NCI-H1092 treated with DMSO at 0.1 percent for 48 hours (cell line): ENCODE measurements around the gene DYNC1H1.
A peak's percentile ranks its signal among the peaks of the same experiment; 100 is the strongest.
"Not testable (repeated sequence)": the region's sequence is repeated elsewhere in the genome, so short reads cannot be mapped to it uniquely, and the experiment has no call there.

ENCODE experiments used
- DNase-seq: peaks from one replicate; lab custom pipeline; 2025; lab: John Stamatoyannopoulos, UW

The DYNC1H1 gene

DNA sequence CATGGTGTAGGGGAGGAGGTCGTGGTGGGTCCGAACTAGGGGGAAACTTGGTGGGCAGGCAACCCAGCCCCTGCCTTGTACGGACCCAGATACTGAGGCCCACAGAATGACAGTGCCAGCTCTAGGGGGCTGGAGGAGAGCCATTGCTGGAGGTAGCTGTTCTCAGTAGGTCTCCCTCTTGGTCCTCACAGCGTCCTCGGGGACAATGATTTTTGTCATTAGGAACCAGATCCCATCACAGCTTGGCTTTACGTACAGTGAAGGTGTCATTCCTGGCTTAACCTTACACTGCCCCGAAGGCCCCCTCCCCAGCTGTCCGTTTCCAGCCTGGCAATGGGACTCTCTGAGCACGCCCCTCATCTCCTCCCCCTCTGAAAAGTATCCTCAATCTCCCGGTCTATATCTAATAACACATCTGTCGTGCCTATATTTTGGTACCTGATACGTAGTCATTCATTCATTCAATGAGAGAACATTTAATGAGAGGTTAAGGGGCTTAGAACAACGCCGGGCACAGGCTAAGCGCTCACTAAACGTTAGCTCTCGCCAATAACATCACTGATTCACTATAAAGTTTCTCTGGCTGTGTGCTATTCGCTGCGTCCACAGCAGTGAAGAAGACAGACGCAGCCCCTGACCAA is 597 bp upstream of the DYNC1H1 start:
- DNase-seq, result no peak

DNA sequence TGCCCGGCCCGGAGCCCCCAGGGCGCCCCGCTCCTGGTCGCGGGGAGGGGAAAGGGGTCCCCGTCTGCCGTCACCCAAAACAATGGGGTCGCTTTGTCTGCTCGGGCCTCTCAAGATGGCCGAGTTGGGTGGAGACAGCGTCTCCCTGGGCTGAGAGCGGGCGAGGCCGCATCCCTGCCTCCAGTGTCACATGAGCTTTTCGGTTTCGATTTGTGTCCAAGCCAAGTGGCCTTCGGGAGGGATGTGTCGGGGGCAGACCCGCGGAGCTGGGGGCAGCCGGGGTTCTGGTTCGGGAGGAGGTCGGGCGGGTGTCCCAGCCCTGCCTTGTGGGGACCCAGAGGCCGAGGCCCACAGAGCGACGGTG is 790 bp downstream of the DYNC1H1 start:
- DNase-seq, result peak; percentile 41

DNA sequence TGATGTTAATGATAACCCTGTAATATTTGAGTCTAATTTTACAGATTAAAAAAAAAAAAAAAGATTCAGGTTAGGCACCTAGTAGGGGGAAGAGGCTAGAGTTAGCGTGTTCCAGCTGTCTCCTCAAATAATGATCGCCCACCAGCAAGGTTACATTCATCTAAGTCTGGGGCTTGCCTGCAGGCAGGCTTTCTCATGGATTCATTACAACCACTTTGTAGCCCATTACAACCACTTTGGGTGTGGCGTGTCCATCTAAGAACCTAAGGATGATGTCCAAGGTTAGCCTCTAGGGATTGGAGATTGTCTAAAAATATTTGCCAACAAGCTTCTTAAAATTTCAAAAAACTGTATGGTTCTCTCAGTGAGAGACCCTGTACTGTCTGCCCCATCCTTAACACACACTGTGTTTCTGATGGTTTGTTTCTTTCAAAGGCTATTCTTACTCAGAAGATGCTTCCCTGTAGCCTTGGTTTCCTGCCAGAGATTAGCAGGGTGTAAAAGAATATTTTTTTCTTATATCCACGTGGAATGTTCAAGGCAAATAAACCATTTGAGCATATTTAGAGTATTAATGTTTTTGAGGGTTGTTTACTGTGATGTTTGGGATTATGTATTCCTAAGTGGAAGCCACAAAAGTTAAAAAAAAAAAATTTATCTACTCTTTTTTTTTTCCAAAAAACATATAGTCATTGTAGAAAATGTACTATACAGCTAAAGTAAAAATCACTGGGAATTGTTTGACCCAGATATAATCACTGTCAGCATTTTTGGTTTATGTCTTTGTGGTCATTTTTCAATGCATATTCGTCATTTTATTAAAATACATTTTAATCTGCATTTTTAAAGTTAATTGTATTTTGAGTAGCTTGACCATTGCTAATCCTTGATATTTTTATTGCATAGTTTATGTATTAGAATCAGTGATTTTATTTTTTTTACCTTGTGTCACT is 1.7 kb downstream of the DYNC1H1 start:
- DNase-seq, result peak; percentile 10

DNA sequence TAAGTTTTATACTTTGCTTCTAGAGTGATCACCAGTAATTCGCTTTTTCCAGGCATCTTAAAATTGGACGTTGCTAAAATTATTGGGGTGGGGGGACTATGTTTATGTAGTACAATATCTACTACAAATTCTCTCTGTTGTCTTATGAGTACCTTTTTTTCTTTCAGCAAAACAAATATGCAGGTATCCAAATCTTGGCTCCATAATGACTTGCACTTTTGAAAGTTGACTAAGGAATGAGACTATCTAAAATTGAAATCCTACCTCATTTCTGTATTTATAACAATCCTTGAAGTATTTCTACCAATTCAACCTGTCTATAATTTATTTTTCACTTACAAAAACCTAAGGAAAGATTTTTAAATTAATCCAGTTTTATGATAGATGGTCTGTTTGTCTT is 2.4 kb downstream of the DYNC1H1 start:
- no peak for DNase-seq

DNA sequence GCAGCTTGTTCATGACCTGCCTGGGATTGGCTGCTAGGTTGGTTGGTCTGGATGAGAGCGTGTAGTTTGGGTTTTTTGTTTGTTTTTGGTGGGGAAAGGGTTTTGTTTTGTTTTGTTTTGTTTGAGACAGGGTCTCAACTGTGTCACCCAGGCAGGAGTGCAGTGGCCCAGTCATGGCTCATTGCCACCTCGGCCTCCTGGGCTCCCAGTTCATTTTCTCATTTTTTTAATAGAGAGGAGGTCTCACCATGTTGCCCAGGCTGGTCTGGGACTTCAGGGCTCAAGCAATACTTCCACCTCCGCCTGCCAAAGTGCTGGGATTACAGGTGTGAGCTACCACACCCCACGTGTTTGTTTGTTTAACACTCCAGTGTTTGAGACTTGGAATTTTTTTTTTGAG is 3.8 kb downstream of the DYNC1H1 start:
- DNase-seq, result no peak

DNA sequence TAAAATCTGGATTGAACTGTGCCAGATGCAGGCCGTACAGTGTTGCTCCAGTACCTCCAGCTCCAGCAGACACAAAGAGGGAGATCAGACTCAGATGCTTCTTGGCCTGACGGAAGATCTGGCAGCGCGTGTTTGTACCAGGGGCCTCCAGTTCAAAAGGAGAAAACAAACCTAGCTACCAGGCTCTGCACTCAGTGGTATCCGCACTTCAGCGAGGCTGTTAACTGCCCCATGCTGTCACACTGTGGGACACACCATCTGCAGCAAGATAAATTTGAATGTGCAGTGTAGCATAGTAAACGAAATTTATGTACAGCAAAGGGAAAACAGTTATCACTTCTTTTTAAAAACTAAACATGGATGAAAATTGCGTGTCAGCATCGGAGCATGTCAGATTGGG is 5.1 kb downstream of the DYNC1H1 start:
- DNase-seq, result no peak

DNA sequence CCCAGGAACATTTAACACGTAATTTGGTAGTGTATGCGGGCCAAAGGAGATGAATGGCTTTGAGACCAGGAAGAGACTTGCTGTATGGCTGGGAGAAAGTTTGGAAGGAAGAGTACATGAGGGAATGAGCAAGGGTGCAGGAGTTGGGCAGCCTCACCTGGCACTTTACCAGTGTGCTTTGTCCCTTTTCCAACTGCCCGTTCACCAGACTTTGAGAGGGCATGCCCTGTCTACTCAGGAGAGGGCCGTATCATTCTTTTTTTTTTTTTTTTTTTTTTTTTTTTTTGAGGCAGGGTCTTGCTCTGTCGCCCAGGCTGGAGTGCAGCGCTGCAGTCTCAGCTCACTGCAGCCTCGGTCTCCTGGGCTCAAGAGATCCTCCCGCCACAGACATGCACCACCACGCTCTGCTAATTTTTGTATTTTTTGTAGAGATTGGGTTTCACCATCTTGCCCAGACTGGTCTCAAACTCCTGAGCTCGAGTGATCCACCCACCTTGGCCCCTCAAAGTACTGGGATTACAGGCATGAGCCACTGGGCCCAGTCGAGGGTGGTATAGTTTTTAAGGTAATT is 6.5 kb downstream of the DYNC1H1 start:
- no peak for DNase-seq

DNA sequence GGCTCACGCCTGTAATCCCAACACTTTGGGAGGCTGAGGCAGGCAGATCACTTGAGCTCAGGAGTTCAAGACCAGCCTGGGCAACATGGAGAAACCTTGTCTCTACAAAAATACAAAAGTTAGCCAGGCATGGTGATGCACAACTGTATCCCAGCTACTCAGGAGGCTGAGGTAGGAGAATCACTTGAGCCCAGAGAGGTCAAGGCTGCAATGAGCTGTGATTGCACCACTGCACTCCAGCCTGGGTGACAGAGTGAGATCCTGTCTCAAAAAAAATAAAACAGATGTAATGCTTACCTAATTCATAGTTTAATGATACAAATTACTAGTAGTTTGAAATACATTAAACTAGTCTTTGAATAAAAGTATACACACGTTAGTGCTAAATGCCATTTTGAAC is 7.1 kb downstream of the DYNC1H1 start:
- DNase-seq, result not testable (repeated sequence)

DNA sequence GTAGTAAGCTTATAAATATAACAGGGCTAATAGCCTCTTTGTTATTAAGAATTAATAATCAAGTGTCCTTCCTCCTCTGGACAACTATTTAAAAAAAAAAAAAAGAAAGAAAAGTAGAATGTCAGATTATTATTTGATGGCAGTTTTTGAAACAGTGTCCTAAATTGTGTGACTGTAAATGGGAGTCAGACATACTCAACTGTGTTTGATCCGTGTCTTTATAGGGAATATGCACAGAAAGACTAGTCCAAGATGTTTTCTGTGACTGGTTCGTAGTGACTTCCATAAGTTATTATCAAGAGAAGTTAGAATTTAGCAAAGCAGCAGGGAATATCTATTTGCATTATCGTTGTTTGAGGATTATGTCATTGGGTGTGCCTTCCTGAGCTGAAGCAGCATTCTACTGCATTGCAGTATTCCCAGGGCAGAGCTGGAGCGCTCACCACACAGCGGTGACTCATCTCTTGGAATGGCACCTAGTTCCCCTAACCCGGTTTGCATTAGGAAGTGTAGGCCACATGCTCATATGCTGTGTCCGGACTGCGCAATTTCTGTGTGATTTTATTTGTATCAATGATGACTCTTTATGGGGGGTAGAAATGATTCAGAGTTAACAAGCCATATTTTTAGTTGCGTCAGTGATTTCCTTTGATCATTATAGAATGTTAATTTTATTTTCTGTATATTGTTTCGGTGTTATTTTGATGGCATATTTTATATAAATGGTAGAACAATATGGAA is 7.9 kb downstream of the DYNC1H1 start:
- DNase-seq, result no peak

DNA sequence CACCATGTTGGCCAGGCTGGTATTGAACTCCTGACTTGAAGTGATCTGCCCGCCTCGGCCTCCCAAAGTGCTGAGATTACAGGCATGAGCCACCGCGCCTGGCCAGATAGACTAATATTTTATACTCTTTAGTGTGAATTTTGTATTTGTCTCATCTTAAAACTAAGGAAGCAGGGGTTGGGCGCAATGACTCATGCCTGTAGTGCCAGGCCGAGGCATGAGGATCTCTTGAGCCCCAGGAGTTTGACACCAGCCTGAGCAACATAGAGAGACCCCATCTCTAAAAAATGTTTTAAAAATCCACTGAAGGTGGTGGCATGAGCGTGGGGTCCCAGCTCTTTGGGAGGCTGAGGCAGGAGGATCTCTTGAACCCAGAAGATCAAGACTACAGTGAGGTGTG is 9.0 kb downstream of the DYNC1H1 start:
- DNase-seq, result no peak

DNA sequence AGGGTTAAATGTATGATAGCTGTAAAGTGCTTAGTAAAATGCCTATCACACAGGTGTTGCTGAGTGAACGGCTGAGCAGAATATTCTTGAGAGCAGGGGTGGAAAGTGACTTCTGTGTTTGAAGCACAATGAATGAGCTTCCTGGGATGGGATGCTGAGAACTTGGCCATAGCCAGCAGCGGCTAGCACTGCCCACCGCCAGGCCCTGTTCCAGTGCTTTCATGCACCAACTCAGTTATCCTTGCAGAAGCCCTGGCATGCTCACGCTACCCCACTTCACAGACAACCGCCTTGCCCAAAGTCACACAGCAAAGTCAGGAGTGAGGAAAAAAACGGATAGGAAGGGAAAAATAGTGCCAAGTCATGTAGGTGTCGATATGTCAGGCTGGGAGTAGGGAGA is 10.9 kb downstream of the DYNC1H1 start:
- no peak for DNase-seq

DNA sequence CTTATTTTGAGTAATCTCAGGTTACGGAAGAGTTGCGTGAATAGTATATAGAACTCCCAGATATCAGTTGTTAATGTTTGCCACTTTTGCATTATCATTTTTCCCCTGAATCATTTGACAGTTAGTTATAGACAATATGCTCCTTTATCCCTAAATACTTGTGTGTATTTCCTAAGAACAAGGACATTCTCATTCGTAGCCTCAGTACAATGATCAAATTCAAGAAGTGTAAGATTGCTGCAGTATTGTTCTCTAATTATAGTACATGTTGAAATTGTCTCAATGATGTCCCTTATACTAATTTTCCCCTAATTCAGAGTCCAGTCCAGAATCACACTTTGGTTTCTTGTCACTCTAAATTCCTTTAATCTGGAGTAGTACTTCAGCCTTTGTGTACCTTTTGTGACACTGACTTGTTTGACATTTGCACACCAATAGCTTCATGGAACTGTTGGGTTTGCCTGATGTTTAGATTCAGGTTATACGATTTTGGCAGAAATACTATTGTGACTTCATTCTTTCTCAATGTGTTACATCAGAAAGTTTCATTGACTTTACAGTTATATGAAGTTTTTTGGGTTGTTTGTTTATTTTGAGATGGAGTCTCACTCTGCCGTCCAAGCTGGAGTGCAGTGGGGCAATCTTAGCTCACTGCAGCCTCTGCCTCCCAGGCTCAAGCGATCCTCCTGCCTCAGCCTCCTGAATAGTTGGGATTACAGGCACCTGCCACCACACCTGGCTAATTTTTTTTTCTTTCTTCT is 13.1 kb downstream of the DYNC1H1 start:
- DNase-seq, result no peak

DNA sequence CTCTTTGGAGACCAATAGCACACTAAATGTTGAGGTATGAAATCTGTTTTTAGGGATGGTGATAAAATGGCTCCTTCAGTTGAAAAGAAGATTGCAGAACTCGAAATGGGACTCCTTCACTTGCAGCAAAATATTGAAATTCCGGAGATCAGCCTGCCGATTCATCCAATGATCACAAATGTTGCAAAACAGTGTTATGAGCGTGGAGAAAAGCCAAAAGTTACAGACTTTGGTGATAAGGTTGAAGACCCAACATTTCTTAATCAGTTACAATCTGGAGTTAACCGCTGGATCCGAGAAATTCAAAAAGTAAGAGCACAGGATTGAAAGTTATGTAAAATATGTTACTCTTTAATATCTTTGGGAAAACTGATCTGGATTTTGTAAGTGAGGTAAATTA is 15.3 kb downstream of the DYNC1H1 start:
- DNase-seq, result no peak

DNA sequence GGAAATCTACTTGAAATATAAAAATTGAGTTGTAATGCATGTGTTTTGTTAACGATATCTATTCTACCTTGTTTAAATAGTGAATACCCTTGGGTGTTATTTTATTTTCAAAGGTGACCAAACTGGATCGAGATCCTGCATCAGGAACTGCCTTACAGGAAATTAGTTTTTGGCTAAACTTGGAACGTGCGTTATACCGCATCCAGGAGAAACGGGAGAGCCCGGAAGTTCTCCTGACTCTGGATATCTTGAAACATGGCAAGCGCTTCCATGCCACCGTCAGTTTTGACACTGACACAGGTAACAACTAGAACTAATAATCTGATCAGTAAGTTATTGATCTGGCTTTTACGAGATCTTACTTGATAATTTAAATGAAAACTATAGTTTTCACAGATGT is 15.9 kb downstream of the DYNC1H1 start:
- no peak for DNase-seq

DNA sequence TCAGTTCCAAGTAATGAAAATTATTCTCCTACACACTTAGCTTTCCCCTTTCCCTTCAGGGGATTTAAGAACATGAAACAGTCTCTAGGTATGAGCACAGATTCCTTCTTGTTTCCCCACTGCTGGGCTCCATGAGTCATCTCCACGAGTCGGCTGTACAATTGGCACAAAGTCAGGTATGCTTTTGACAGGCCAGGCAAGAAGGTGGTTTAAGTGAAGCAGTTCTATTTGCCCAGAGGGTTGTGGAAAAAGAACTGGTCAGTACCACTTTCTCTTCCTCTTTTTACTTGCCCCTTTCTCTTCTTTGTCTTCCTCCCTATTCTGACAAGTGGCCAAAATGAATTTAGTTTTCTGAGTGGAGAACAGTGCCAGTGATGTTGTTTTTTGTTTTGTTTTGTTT is 16.3 kb downstream of the DYNC1H1 start:
- DNase-seq, result no peak

DNA sequence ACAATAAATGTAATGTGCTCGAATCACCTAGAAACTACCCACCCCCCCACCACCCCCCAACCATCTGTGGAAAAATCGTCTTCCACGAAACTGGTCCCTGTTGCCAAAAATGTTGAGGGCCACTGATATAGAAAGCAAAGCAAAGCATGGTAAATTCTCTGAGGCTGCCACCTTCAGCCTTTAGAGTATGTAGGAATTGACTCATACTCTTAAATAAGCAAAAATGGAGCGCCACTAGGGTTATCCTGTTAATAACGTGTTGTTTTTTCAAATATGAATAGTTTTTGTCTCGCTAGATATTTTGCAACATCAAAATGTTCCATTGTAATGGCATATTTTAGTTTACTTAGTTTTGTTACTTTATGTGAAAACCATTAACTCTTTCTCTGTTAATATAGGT is 18.2 kb downstream of the DYNC1H1 start:
- DNase-seq, result no peak

DNA sequence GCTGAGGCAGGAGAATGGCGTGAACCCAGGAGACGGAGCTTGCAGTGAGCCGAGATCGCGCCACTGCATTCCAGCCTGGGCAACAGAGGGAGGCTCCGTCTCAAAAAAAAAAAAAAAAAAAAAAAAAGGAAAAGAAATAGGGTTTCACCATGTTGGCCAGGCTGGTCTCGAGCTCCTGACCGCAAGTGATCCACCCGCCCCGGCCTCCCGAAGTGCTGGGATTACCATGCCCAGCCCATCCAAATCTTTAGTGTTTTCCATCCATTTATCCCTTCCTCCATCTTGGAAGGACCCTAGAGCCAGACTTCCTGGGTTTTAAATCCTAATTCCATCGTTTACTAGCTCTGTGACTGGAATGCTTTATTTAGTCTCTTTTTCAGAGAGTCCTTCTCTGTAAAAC is 20.5 kb downstream of the DYNC1H1 start:
- DNase-seq, result not testable (repeated sequence)

DNA sequence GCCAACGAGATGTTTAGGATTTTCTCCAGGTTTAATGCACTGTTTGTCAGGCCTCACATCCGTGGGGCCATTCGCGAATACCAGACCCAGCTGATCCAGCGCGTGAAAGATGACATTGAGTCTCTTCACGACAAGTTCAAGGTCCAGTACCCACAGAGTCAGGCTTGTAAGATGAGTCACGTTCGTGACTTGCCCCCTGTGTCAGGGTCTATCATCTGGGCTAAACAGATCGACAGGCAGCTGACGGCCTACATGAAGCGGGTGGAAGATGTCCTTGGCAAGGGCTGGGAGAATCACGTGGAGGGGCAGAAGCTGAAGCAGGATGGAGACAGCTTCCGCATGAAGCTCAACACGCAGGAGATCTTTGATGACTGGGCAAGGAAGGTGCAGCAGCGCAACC is 21.6 kb downstream of the DYNC1H1 start:
- DNase-seq, result no peak

DNA sequence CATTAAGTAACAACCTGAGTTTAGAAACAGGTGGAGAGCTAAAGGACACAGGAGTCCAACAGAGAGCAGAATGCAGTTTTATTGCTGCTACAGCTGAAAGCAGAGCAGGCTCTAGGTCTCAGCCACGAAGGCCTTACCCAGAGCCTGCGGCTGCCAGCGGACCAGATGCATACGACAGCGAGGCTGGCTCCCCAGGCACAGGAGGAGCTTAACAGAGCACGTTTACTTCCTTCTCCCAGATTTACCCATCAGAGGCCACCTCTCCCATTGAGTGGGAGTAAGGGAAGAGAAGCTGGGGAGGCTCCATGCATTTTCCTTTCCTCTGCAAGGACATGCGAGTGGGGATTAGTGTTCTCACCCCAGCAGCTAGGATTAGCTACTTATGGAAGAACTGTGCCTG is 22.6 kb downstream of the DYNC1H1 start:
- DNase-seq, result no peak

DNA sequence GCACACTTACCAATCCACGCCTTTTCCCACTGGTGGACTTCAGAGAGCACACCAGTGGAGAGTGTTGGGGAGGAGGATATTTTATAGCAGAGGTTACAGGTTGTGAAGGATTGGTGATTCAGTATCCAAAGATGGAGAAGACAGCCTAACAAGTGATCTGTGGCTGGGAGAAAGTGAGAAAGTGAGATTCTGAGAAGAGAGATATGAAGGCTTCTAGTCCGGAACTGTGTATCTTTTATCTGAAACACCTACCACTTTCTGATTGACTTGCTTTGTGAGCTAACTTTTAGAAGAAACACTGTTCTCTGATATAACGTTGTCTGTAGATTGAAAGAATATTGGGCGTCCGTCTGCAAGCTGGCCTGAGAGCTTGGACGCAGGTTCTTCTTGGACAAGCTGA is 24.0 kb downstream of the DYNC1H1 start:
- DNase-seq, result no peak

DNA sequence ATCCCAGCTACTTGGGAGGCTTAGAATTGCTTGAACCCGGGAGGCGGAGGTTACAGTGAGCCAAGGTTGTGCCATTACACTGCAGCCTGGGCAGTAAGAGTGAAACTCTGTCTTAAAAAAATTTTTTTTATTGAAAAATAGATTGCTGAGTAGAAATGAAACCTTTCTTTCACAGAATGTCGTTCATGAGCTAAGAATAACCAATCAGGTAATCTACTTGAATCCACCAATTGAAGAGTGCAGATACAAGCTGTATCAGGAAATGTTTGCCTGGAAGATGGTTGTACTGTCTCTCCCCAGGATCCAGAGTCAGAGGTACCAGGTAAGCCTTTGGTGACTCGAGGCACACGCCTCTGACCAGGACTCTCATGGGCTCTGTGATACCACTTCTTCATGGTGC is 27.0 kb downstream of the DYNC1H1 start:
- DNase-seq, result no peak

DNA sequence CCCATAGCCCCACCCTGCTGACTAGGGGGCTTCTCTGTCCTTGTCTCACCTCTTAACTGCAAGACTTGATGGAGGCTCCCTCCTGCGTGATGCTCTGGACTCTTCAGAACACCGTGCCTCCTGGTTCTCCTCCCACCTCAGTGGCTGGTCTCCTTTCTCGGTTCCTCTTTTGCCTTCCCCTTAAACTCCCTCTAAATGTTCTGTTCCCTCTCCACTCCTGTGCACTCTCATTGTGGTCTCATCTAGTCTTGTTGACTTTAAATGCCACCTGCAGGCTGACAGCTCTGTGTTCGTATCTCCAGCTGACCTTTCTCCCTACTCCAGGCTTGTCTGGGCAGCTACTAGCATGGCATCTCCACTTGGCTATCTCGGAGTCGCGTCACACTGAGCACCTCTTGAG is 28.3 kb downstream of the DYNC1H1 start:
- no peak for DNase-seq
